HFFc6 (cell line): ENCODE results near the gene ASB2. TPM values are rescaled to one million over a fixed set of nuclear protein-coding genes. Genes with fewer than 3 reads are reported as not detected.

ENCODE experiments used
- DNase-seq: peaks from one replicate; pipeline ENCODE4 v3.0.0-alpha.2; 2018
- H3K27ac Mint-ChIP-seq: 2 replicates; pipeline ENCODE4 v1.8.0; 2020; ENCODE audit warnings: mild to moderate bottlenecking, mixed read lengths
- H3K27me3 Mint-ChIP-seq: 2 replicates; pipeline ENCODE4 v1.8.0; 2021; ENCODE audit warnings: mild to moderate bottlenecking, moderate library complexity, mixed read lengths; ENCODE audit not compliant: insufficient read depth
- H3K36me3 Mint-ChIP-seq: 2 replicates; pipeline ENCODE4 v1.8.0; 2021; ENCODE audit warnings: low read depth, mixed read lengths
- H3K4me1 Mint-ChIP-seq: 2 replicates; pipeline ENCODE4 v1.8.0; 2020; ENCODE audit warnings: low read depth, mixed read lengths
- H3K4me3 Mint-ChIP-seq: 2 replicates; pipeline ENCODE4 v1.8.0; 2020; ENCODE audit warnings: mild to moderate bottlenecking, moderate library complexity, mixed read lengths
- H3K9me3 Mint-ChIP-seq: 2 replicates; pipeline ENCODE4 v1.8.0; 2020; ENCODE audit warnings: mild to moderate bottlenecking, mixed read lengths
- CTCF ChIP-seq: fragments of 200-600 bp; sonication (generic); IDR thresholded peaks from 2 replicates; pipeline ENCODE4 v1.5.0; 2021; ENCODE audit warnings: antibody characterized with exemption, mild to moderate bottlenecking
- total RNA-seq, 6 experiments: library from RNA; stranded (reverse); fragmentation: NEBNext Ultra II Directional; extraction: Animal tissue kit (Norgen Biotek cat#: 25700); gene quantifications; 2 replicates in 1 of 6; 3 replicates in 5 of 6; pipeline ENCODE4 v1.2.3, GENCODE V29; 2021

ASB2 gene
- total RNA-seq, 6 experiments from 2014 or later: not detected

GRCh38 chr14:93944348-93945069 lies 31.9 kb downstream of the ASB2 start:
- no peak overlapping the region for H3K4me3 Mint-ChIP-seq
- no peak for DNase-seq
- H3K9me3 Mint-ChIP-seq: no peaks in the 10 kb centered on the region
- H3K36me3 Mint-ChIP-seq: no peaks in the 10 kb centered on the region
- TF ChIP-seq CTCF: no peak
- H3K27ac Mint-ChIP-seq: no peak overlapping the region
- peaks cover 38% of the 10 kb centered on the region for H3K4me1 Mint-ChIP-seq
- H3K27me3 Mint-ChIP-seq: peaks cover 3% of the 10 kb centered on the region; the same call in 1 of the 2 replicates

GRCh38 chr14:93943930-93944329 lies 32.4 kb downstream of the ASB2 start:
- Mint-ChIP-seq H3K4me3 (no peak overlapping the region), H3K4me1 (peaks cover 38% of the 10 kb centered on the region), H3K9me3 (no peaks in the 10 kb centered on the region), H3K36me3 (no peaks in the 10 kb centered on the region), H3K27me3 (peaks cover 3% of the 10 kb centered on the region; the same call in 1 of the 2 replicates), H3K27ac (no peak overlapping the region)
- TF ChIP-seq CTCF: no peak
- no peak for DNase-seq

- no peaks in the 10 kb centered on the region for H3K36me3 Mint-ChIP-seq
Observed at GRCh38 chr14:93943052-93943451, 33.3 kb downstream of the ASB2 start.

GRCh38 chr14:93941293-93941910 lies 35.0 kb downstream of the ASB2 start:
- DNase-seq: peak; percentile 63
- H3K9me3 Mint-ChIP-seq: no peaks in the 10 kb centered on the region
- H3K36me3 Mint-ChIP-seq: no peaks in the 10 kb centered on the region
- peak overlapping the region; percentile 59 for H3K27ac Mint-ChIP-seq
- peaks cover 33% of the 10 kb centered on the region for H3K4me1 Mint-ChIP-seq
- H3K27me3 Mint-ChIP-seq: peaks cover 11% of the 10 kb centered on the region
- no peak overlapping the region for H3K4me3 Mint-ChIP-seq
- TF ChIP-seq CTCF: no peak

More at GRCh38 chr14:93943052-93943451, 33.3 kb downstream of the ASB2 start:
- DNase-seq: no peak
- peaks cover 6% of the 10 kb centered on the region for H3K27me3 Mint-ChIP-seq
- H3K9me3 Mint-ChIP-seq: no peaks in the 10 kb centered on the region
- no peak overlapping the region for H3K4me3 Mint-ChIP-seq
- H3K4me1 Mint-ChIP-seq: peaks cover 38% of the 10 kb centered on the region
- H3K27ac Mint-ChIP-seq: no peak overlapping the region
- no peak for TF ChIP-seq CTCF

GRCh38 chr14:93940437-93940836 lies 35.9 kb downstream of the ASB2 start:
- Mint-ChIP-seq H3K4me3 (no peak overlapping the region), H3K36me3 (no peaks in the 10 kb centered on the region), H3K4me1 (peaks cover 24% of the 10 kb centered on the region), H3K27ac (no peak overlapping the region), H3K27me3 (peaks cover 16% of the 10 kb centered on the region), H3K9me3 (no peaks in the 10 kb centered on the region)
- no peak for DNase-seq
- no peak for TF ChIP-seq CTCF
